ENCODE measurements around the gene ZFYVE21.

Gene ZFYVE21

DNA sequence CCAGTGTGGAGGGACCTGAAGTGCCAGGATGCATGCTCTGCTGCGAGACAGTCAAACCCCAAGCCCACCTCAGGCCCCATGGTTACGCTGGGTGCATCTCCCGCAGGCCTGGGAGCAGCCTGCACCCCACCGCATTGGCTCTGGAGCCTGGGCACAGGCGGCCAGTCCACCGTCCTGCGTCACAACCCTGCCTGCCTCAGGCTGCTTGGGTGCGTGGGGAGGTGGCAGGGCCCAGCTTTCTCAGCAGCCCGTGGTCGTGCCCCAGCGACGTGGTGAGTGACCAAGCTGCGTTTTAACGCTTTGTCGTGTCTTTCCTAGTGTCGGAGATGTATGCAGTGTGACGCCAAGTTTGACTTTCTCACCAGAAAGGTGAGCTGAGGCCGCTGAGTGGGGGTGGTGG, 10.9 kb downstream of the ZFYVE21 start:
- no peak for DNase-seq

DNA sequence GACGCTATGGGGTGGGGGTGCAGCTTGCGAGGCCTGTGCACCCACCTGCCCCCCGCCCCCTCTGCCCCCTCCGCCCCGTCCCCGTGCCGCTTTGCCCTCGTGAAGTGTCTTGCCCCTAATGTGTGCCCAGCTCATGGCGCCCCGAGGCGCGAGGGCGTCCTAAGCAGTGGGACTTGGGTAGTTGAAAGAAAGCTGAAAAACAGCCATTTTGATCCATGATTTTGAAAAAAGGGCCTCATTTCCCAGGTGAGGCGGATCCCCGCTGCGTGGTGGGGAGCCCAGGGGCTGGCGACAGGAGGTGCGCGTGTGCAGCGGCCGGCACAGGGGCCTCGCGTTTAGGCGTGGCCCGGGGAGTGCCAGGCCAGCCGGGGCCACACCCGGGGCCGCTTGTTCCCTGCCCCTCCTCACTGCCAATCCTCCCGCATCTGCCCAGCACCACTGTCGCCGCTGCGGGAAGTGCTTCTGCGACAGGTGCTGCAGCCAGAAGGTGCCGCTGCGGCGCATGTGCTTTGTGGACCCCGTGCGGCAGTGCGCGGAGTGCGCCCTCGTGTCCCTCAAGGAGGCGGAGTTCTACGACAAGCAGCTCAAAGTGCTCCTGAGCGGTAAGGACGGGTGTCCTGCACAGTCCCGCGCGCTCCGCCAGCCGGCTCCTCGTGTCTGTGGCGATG, 11.8 kb downstream of the ZFYVE21 start:
- peak in 1 of 2 experiments; percentile 46 for DNase-seq

DNA sequence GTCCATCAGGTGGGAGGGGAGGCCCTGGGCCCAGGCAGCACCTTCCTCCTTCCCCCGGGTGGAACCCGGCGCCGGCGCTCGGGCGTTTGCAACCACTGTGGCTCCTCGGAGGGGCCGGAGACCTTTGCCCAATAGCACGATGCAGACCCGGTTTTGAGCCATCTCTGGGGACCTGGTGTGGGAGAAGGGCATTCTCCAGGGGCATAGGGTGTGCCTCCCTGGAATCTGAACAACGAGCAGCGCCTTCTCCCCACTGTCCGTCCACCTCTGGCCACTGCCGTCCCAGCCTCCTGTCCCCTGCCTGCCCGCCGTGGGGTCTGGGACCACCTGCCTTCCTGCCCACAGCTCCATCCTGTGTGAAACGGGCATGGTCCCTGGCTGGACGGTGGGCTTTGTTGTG, 12.5 kb downstream of the ZFYVE21 start:
- no peak for DNase-seq

DNA sequence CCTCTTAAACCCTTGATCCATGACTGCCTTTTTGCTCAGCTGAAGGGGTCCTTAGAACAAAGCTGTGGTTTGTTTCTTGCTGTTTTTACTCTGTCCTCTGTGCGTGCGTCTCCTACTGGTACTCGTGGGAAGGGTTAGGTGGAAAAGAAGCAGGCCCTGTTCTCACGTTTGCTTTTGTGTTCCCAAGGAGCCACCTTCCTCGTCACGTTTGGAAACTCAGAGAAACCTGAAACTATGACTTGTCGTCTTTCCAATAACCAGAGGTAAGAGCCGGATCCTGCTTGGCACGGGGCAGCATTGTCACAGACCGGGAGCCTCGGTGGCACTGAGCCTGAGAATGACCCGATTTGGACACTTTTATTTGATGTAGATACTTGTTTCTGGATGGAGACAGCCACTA, 13.1 kb downstream of the ZFYVE21 start:
- no peak for DNase-seq

DNA sequence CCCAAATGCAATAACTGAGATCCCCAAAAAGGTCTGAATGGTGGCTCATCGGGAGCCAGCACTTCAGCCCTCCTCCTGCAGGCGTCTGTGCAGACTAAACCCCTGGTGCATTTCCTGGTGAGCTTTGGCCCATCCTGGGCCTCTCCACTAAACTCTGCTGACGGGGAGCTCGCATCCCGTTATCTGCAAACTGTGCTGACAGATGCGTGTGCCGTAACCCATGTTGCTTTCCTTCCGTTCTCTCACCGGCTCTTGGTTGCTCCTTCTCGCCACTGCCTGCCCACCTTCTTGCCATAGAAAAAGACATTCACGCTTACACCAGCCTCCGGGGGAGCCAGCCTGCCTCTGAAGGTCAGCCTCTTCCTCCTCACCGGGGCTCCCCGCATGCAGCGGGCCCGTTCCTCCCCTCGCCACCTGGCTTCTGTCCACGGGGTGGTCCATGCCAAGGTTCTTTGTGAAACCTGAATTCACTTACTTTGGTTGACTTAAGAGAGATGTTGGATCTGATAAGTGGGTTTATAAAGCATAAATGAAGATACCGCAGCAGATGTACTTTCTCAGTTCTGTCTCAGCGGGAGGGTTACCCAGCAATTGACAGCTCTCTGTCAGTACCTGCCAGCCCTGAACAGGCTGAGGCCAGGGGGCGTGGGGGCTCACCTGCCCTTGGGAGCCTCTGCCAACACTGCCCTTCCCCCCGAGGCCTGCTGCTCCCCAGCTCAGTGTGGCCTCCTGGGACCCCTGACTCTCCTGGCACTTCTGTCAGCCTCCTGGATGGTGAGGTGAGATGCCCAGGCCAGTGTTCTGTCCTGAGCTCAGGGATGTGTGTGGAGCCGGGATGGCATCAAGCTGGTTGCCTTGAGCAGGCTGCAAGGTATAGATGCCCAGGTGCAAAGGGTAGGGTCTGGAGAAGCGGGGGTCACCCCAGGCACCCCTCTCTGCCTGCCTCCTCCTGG, 14.2 kb downstream of the ZFYVE21 start:
- DNase-seq, result no peak

DNA sequence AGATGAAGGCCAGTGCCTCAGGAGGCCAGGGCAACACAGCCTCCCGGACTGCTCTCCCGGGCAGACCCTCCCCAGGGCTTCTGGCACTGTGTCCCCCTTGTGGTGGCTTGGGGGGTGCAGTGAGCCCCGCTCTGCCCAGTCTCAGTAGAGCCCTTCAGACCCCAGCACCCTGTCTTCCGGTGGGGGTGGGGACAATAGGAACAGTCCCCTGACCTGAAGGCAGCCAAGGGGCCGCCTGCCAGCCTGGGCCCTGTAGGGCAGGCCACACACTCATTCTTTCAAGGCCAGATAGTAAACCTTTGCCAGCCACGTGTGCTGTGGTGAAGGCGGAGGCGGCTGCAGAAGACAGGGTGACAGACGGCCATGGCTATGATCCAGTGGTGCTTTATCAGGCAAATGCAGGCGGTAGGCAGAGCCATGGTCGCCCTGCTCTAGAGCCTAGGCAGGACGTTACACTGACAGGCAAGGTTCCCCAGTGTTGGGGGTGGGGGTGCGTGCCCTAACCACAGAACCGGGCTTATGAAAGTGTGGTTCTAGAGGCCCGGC, 15.0 kb downstream of the ZFYVE21 start:
- no peak for DNase-seq

DNA sequence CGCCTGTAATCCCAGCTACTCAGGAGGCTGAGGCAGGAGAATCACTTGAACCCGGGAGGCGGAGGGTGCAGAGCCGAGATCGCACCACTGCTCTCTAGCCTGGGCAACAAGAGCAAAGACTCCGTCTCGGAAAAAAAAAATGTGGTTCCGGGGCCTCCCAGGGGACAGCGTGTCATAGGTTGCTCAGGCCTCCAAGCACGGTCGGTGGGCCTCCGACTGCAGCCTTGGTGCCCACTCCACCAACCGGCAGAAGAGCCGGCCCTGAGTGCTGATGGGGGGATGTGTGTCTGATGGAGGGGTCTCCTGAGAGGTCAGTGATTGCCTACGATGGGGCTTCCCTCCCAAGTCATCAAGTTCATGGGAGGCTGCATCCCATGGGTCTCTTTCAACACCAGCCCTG, 15.9 kb downstream of the ZFYVE21 start:
- DNase-seq, result no peak

DNA sequence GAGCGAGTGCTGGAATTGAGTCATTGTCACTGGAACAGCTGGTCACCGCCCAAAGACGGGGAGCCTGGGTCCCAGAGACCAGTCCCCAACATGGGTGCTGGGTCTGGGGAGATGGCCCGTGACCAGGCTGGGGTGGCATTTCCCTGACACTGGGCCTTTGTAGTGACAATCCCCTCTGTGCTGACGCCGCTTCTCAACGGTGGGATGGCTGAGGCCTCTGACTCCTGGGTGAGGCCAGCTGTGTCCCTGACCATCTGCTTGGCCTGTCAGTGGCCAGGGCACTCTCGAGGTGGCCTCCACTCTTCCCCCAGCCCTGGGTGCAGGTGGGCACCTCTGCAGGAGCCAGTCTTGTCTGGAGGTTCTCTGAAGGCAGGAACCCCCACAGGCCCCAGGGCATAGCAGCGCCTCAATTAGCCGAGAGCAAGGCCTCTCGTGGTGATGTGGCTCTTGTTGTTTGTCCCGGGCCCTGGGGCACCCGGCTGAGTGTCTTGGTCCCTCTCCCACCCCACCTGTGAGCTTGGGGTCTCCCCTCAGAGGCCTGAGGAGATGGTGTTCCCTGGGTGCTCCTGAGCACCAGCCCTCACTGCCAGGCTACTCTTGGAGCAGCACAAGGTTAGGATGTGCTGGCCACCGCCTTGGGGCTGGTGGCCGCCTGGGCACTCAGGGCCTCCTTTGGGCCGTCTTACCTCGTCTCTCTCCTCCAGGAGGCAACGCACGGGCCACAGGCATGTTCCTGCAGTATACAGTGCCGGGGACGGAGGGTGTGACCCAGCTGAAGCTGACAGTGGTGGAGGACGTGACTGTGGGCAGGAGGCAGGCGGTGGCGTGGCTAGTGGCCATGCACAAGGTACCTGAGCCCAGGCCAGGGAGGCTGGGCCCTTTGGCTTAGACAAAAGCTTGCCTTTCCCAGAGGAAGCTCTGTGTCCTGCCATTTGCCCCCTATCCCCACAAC, 16.6 kb downstream of the ZFYVE21 start:
- no peak for DNase-seq

DNA sequence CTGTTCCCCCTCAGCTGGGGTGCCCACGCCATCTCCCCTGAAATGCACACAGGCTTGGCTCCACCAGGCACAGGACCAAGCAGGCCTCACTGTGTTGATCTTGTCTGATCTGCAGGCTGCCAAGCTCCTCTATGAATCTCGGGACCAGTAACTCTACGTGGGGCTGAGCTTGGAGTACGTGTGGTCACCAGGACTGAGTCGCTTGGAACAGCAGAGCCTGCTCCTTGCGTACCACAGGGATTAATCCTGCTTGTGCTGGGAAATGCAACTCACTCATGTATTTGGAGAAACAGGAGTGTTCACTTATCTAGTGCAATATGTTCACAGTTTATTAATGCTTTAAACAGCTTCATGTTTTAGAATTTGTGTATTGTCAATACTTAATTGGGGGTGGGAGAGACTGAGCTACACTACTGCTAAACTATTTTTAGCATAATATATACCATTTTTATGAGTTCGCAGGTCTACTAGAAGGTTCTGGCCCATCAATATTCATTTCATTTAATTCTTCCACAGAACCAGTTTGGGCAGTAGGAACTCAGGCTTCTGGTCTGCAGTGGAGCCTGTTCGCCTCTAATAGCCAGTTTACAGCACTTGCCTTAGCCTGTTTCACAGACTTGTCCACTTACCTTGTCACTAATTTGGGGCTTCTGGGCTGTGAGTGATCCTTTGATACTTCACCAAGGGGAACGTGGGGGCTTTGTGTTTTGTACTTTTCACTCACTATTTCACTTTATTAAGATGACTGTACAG, 17.4 kb downstream of the ZFYVE21 start:
- DNase-seq, result peak; percentile 66 to 67

DNA sequence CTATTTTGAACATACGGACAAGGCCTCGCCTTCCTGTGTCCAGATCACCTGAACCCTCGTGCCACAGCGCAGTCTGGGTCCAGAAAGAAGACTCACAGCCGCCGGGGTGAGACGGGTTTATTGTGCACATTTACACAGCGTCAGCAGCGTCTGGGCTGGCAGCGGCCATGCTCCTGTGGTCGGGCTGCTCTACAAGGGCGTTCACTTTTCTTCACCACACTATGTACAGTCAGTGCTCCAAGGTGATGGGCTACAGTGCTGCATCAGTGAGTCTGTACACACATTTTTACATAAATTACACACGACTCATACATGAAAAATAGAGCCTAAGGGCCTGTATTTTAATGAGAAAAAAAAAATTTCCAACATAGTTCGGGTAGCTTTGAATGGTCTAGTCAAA, 18.0 kb downstream of the ZFYVE21 start:
- DNase-seq, result peak; percentile 89 to 92

DNA sequence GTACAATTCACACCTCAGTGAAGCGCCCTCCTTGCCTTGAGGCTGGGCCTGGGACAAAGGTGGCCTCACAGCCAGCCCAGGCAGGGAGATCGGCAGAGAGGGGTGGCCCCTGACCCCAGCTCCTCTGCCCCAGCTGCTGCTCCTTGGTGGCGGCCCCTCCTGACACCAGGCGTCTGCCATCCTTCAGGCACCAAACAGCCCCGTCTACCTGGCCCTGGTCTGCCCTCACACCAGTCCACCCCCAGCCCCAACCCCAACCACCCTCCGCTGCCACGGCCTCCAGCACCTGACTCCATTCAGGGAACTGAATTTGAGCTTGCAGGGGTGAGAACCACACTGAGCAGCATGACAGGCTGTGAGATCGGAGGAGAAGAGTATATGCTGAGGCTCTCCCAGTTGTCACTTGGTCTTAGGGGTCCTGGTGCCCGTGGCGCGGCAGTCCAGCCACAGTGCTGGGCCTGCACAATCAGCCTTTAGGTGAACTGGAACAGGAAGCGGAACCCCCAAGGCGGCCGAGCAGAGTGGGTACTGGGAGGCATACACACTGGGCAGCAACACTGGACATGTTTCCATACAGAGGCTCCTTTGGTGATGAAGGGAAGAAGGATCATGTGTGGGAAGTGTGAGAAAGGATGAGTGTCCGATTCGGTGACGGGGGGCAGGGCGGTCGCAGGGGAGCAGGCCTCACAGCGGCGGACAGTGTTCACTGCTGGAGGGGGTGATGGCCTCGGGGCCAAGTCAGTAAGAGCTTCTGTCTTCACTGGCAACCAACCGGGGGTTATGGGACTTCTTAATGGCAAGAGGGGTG, 18.7 kb downstream of the ZFYVE21 start:
- no peak for DNase-seq

DNA sequence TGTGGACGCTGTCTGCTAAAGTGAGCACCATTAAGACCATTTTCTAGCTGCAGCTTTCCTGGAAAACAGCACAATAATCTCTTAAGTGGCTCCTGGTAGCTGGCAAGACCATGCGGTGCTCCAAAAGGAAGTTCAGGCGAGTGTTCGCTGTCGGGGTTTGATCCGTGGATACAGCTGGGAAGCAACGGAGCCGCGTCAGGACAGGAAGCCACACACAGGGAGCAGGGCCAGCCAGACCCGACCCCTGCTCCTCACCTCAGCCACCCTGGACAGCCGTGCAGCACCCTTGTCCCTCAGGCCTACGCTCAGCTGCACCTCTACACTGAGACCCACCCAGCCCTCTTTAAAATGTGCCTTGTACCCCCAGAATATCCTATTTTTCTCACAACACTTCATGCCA, 19.4 kb downstream of the ZFYVE21 start:
- no peak for DNase-seq

DNA sequence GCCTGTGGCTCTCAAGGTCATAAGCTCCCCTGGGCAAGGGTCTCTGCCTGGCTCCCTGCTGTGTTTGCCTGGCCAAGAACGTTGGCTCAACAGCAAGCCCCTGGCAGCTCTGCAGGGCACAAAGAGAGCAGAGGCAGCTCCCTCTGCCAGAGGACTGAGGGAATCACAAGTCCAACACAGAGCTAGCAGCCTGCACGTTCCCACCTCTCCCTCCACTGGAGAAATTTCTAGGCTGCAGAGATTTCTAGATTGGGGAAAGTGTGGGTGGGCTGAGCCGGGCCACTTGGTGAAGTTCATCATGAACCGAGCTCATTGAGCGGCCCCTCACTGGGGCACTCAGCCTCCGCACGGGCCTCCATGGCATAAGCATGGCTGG, 19.8 kb downstream of the ZFYVE21 start:
- DNase-seq, result no peak

DNA sequence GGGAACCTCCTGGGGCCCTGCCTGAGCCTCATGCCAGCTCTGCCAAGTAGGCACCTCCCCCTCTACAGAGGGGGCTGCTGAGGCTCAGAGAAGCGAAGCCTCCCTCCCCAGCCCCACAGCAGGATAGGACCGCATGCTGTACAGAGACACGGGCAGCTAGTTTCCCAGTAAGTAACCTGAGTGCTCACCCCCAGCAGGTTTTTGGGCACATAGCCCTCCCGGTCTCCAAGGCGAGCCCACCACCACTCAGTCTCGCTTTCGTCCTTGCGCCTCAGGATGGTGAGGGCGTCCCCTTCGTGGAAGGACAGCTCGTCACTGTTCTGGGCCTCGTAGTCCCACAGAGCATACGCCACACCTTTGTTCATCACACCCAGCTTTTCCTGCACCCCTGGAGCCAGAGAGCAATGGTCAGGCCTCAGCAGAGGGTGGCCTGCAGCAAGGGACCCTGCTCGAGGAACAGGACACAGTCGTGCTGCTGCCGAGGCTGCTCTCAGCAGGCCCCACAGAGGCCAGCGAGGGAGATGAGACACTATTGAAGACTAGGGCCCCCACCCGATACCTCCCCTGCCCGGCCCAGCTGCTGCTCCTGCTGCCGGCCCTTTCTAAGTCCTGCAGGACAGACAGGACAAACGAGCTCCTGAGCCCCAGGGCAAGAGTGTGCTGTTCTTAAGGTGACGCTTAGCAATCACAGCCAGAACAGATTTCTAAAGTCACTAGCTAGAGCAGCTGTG, 20.4 kb downstream of the ZFYVE21 start:
- DNase-seq, result no peak

DNA sequence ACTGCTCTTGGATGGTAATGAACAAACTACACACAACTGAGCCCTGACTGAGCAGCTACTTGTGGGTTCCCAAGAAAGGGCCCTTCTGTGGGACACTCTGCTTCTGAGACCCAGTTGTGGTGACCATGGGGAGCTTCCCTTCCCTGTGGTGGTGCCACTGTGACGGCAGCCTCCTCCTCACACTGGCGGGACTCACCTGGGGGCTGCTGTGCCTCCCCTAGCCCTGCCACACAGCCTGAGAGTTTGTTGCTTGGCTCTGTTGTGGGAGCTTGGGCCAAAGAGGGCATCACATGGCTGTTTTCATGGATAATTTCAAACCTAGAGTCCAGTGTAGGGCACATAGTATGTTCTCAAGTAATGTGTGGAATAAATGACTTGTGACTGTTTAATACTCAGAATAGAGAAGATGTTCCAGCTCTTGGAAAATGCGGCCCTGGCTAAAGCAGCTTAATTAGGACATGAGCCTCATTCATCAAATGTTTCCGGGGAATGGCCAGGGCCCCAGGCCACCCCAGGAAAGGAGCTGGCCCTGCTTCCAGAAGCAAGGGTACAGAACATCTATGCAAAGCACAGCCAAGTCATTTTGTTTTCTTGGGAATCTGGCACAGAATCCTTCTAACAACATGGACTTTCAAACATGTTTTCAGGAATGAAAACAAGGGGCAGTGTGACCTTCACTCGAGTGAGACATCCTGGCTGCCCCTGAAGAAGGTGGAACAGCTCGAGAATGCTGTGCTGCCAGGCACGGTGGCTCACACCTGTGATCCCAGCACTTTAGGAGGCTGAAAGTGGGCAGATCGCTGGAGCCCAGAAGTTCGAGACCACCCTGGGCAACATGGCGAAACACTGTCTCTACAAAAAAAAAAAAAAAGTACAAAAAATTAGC, 21.2 kb downstream of the ZFYVE21 start:
- no peak for DNase-seq

DNA sequence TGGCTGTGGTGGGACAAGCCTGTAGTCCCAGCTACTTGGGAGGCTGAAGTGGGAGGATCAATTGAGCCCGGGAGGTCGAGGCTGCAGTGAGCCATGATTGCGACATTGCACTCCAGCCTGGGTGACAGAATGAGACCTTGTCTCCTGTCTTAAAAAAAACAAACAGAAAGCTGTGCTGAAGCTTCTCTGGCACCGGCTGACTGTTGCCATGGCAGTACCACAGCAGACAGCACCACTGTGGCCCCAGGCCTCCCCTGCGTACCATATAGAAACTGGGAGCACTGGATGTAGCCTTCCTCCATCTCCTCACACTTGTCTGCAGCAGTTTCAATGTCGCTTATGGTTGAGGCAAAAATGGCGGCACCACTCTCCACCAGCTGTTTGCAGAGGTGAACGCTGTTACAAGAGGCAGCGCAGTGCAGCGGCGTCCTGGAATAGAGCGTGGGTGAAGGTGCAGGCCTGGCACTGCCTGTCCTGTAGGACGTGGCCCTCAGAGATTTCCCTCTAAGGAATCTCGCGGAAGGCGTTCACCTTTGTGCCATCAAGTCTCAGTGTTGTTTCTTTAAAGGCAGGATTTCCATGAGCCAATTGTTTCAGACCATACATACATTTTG, 21.9 kb downstream of the ZFYVE21 start:
- DNase-seq, result no peak

DNA sequence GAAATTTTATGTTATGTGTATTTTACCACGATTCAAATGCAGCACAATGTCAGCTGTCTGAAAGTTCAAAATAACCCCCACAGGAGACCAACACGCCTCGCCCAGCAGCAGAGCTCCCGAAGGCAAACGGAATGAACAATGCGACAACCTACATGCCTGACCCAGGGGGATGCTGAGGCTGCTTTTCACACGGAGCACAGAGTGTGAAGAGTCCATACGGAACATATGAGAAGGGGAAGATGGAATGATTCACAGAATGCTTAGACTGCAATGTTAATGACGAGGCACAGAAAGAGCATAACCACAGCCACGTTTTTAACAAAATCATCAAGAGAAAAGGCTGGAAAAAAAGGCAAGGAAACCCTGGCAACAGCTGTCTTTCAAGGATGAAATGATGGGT, 22.6 kb downstream of the ZFYVE21 start:
- no peak for DNase-seq

DNA sequence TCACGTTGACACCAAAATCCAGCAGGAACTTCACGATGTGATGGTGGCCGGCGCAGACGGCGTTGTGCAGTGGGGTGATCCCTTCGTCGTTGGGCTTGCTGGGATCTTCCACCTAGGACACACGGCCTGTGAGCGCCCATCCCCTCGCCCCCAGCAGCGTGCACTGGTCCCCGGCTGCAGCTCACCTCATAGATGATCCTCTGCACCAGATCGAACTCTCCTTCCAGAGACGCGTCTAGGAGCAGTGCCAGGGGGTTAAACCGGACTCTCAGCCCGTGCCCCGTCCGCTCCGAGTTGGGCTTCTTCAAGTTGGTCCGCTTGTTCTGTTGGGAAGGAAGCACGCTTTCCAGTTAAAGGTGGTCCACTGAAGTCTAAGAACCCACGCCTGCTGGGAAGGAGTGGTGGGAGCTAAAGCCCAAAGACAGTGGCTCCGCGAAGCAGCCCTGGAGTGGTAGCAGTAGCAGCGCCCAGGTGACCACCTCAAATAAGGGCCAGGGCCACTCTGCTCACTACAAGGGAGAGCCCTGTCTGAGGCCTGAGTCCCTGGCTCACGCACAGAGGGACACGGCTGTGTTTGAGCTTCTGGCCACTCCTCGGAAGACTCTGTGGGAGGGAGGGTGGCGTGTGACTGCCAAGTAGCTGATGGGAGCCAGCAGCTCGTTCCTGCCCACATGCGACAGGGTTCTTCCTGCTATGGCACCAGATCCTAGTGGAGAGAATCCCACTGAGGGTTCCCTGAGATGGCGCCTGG, 23.3 kb downstream of the ZFYVE21 start:
- DNase-seq, result no peak
